ENCODE results near the gene NKIRAS1.

Gene NKIRAS1

GRCh38 chr3:23864931-23865330 is 51.9 kb downstream of the NKIRAS1 start:
- H3K9me3 ChIP-seq (ENCODE audit: control insufficient read depth, low read length) = no peaks in the 10 kb centered on the region
- no peak overlapping the region for H3K4me2 ChIP-seq (ENCODE audit: low read length, poor library complexity, severe bottlenecking)
- H2AFZ ChIP-seq (ENCODE audit: low read depth, low read length) = no peak overlapping the region
- no peak overlapping the region for H3K27ac ChIP-seq (ENCODE audit: low read length, poor library complexity, severe bottlenecking)
- DNase-seq = no peak
- no peak overlapping the region for H3K4ac ChIP-seq (ENCODE audit: low read depth in 1 of 2, low read length in 2 of 2)
- no peak overlapping the region for H3K23ac ChIP-seq (ENCODE audit: low read length in 2 of 2)
- peak overlapping the region in 1 of 2 experiments; percentile 36 for H3K14ac ChIP-seq (ENCODE audit: low read length in 2 of 2)
- H2BK120ac ChIP-seq (ENCODE audit: low read depth, low read length) = no peak overlapping the region
- no peak overlapping the region for H2BK15ac ChIP-seq (ENCODE audit: low read depth, poor library complexity, severe bottlenecking)
- H4K91ac ChIP-seq (ENCODE audit: low read length) = no peak overlapping the region
- H3K9ac ChIP-seq (ENCODE audit: low read length) = no peak overlapping the region
- peak overlapping the region in 1 of 2 experiments; percentile 63 for H2BK12ac ChIP-seq (ENCODE audit: low read length in 2 of 2)
- no peak overlapping the region for H2AK5ac ChIP-seq (ENCODE audit: low read length, severe bottlenecking)
- peaks cover 11% of the 10 kb centered on the region in 2 experiments for H3K36me3 ChIP-seq (ENCODE audit: control insufficient read depth in 1 of 2, insufficient read depth in 2 of 2, low read depth in 1 of 2, low read length in 2 of 2)
- WGBS = 69% methylated on average over 1 of the region's 1 CpG
- no peaks in the 10 kb centered on the region for H3K27me3 ChIP-seq (ENCODE audit: control insufficient read depth in 1 of 2, insufficient read depth in 1 of 2, low read length in 2 of 2)
- H3K4me1 ChIP-seq (ENCODE audit: control insufficient read depth, insufficient read depth, low read depth, low read length) = peaks cover 15% of the 10 kb centered on the region
- H4K8ac ChIP-seq (ENCODE audit: low read length) = no peak overlapping the region
- no peak overlapping the region for H2BK5ac ChIP-seq (ENCODE audit: low read depth, low read length, poor library complexity, severe bottlenecking)
- H3K79me1 ChIP-seq (replicated peaks; ENCODE audit: low read length, poor library complexity, severe bottlenecking) = peaks cover 33% of the 10 kb centered on the region
- H3K4me3 ChIP-seq (ENCODE audit: insufficient read depth in 1 of 2, low read depth in 1 of 2, low read length in 2 of 2) = no peak overlapping the region
- H3K18ac ChIP-seq (ENCODE audit: low read depth in 1 of 2, low read length in 2 of 2) = peak overlapping the region; percentile 14 to 79

GRCh38 chr3:23863060-23863459 is 53.7 kb downstream of the NKIRAS1 start:
- Histone ChIP-seq H2BK15ac (ENCODE audit: low read depth, poor library complexity, severe bottlenecking) (no peak overlapping the region), H3K4me1 (ENCODE audit: control insufficient read depth, insufficient read depth, low read depth, low read length) (peaks cover 17% of the 10 kb centered on the region), H2BK12ac (ENCODE audit: low read length in 2 of 2) (no peak overlapping the region), H2BK5ac (ENCODE audit: low read depth, low read length, poor library complexity, severe bottlenecking) (no peak overlapping the region), H2AK5ac (ENCODE audit: low read length, severe bottlenecking) (no peak overlapping the region), H3K27me3 (ENCODE audit: control insufficient read depth in 1 of 2, insufficient read depth in 1 of 2, low read length in 2 of 2) (no peaks in the 10 kb centered on the region), H3K36me3 (ENCODE audit: control insufficient read depth in 1 of 2, insufficient read depth in 2 of 2, low read depth in 1 of 2, low read length in 2 of 2) (peaks cover 11% of the 10 kb centered on the region in 2 experiments), H3K9ac (ENCODE audit: low read length) (no peak overlapping the region), H4K91ac (ENCODE audit: low read length) (no peak overlapping the region), H3K4me3 (ENCODE audit: insufficient read depth in 1 of 2, low read depth in 1 of 2, low read length in 2 of 2) (no peak overlapping the region), H3K14ac (ENCODE audit: low read length in 2 of 2) (no peak overlapping the region), H3K79me1 (replicated peaks; ENCODE audit: low read length, poor library complexity, severe bottlenecking) (peaks cover 33% of the 10 kb centered on the region), H3K4me2 (ENCODE audit: low read length, poor library complexity, severe bottlenecking) (no peak overlapping the region), H3K9me3 (ENCODE audit: control insufficient read depth, low read length) (no peaks in the 10 kb centered on the region), H3K18ac (ENCODE audit: low read depth in 1 of 2, low read length in 2 of 2) (no peak overlapping the region), H2AFZ (ENCODE audit: low read depth, low read length) (no peak overlapping the region), H3K23ac (ENCODE audit: low read length in 2 of 2) (no peak overlapping the region), H3K4ac (ENCODE audit: low read depth in 1 of 2, low read length in 2 of 2) (no peak overlapping the region), H2BK120ac (ENCODE audit: low read depth, low read length) (no peak overlapping the region), H3K27ac (ENCODE audit: low read length, poor library complexity, severe bottlenecking) (no peak overlapping the region), H4K8ac (ENCODE audit: low read length) (no peak overlapping the region)
- DNase-seq = no peak
- no CpG with 5 or more reads among the region's 1 CpG for WGBS

GRCh38 chr3:23861689-23862088 is 55.1 kb downstream of the NKIRAS1 start:
- no peak overlapping the region for H4K91ac ChIP-seq (ENCODE audit: low read length)
- H2BK15ac ChIP-seq (ENCODE audit: low read depth, poor library complexity, severe bottlenecking) = no peak overlapping the region
- peaks cover 23% of the 10 kb centered on the region for H3K4me1 ChIP-seq (ENCODE audit: control insufficient read depth, insufficient read depth, low read depth, low read length)
- peaks cover 11% of the 10 kb centered on the region in 2 experiments for H3K36me3 ChIP-seq (ENCODE audit: control insufficient read depth in 1 of 2, insufficient read depth in 2 of 2, low read depth in 1 of 2, low read length in 2 of 2)
- H3K4ac ChIP-seq (ENCODE audit: low read depth in 1 of 2, low read length in 2 of 2) = no peak overlapping the region
- no peak overlapping the region for H2AFZ ChIP-seq (ENCODE audit: low read depth, low read length)
- no peak overlapping the region for H3K4me3 ChIP-seq (ENCODE audit: insufficient read depth in 1 of 2, low read depth in 1 of 2, low read length in 2 of 2)
- 96% methylated on average over 9 of the region's 9 CpGs for WGBS
- H3K9ac ChIP-seq (ENCODE audit: low read length) = no peak overlapping the region
- H3K27ac ChIP-seq (ENCODE audit: low read length, poor library complexity, severe bottlenecking) = no peak overlapping the region
- no peak overlapping the region for H2BK120ac ChIP-seq (ENCODE audit: low read depth, low read length)
- H3K79me1 ChIP-seq (replicated peaks; ENCODE audit: low read length, poor library complexity, severe bottlenecking) = peaks cover 37% of the 10 kb centered on the region
- H2BK12ac ChIP-seq (ENCODE audit: low read length in 2 of 2) = no peak overlapping the region
- H3K18ac ChIP-seq (ENCODE audit: low read depth in 1 of 2, low read length in 2 of 2) = no peak overlapping the region
- H2BK5ac ChIP-seq (ENCODE audit: low read depth, low read length, poor library complexity, severe bottlenecking) = no peak overlapping the region
- H3K27me3 ChIP-seq (ENCODE audit: control insufficient read depth in 1 of 2, insufficient read depth in 1 of 2, low read length in 2 of 2) = no peaks in the 10 kb centered on the region
- no peak overlapping the region for H3K14ac ChIP-seq (ENCODE audit: low read length in 2 of 2)
- no peak overlapping the region for H2AK5ac ChIP-seq (ENCODE audit: low read length, severe bottlenecking)
- DNase-seq = no peak
- no peaks in the 10 kb centered on the region for H3K9me3 ChIP-seq (ENCODE audit: control insufficient read depth, low read length)
- no peak overlapping the region for H3K23ac ChIP-seq (ENCODE audit: low read length in 2 of 2)
- no peak overlapping the region for H4K8ac ChIP-seq (ENCODE audit: low read length)
- no peak overlapping the region for H3K4me2 ChIP-seq (ENCODE audit: low read length, poor library complexity, severe bottlenecking)

- Histone ChIP-seq H3K4me1 (ENCODE audit: control insufficient read depth, insufficient read depth, low read depth, low read length) (peaks cover 11% of the 10 kb centered on the region), H3K4ac (ENCODE audit: low read depth in 1 of 2, low read length in 2 of 2) (peak overlapping the region in 1 of 2 experiments; percentile 16), H2BK12ac (ENCODE audit: low read length in 2 of 2) (no peak overlapping the region), H3K79me1 (replicated peaks; ENCODE audit: low read length, poor library complexity, severe bottlenecking) (peaks cover 31% of the 10 kb centered on the region), H3K36me3 (ENCODE audit: control insufficient read depth in 1 of 2, insufficient read depth in 2 of 2, low read depth in 1 of 2, low read length in 2 of 2) (peaks cover 9 to 11% of the 10 kb centered on the region in 2 experiments), H2AK5ac (ENCODE audit: low read length, severe bottlenecking) (no peak overlapping the region), H3K23ac (ENCODE audit: low read length in 2 of 2) (peak overlapping the region in 1 of 2 experiments; percentile 9), H3K9ac (ENCODE audit: low read length) (no peak overlapping the region), H2BK5ac (ENCODE audit: low read depth, low read length, poor library complexity, severe bottlenecking) (no peak overlapping the region), H3K4me3 (ENCODE audit: insufficient read depth in 1 of 2, low read depth in 1 of 2, low read length in 2 of 2) (no peak overlapping the region), H2BK15ac (ENCODE audit: low read depth, poor library complexity, severe bottlenecking) (no peak overlapping the region), H3K27ac (ENCODE audit: low read length, poor library complexity, severe bottlenecking) (no peak overlapping the region), H3K14ac (ENCODE audit: low read length in 2 of 2) (peak overlapping the region in 1 of 2 experiments; percentile 79), H3K18ac (ENCODE audit: low read depth in 1 of 2, low read length in 2 of 2) (no peak overlapping the region), H3K9me3 (ENCODE audit: control insufficient read depth, low read length) (no peaks in the 10 kb centered on the region), H3K4me2 (ENCODE audit: low read length, poor library complexity, severe bottlenecking) (no peak overlapping the region), H4K91ac (ENCODE audit: low read length) (no peak overlapping the region), H4K8ac (ENCODE audit: low read length) (no peak overlapping the region), H3K27me3 (ENCODE audit: control insufficient read depth in 1 of 2, insufficient read depth in 1 of 2, low read length in 2 of 2) (no peaks in the 10 kb centered on the region), H2AFZ (ENCODE audit: low read depth, low read length) (no peak overlapping the region), H2BK120ac (ENCODE audit: low read depth, low read length) (no peak overlapping the region)
- 97% methylated on average over 7 of the region's 7 CpGs for WGBS
- DNase-seq = no peak
Measured at GRCh38 chr3:23859839-23860382, 56.9 kb downstream of the NKIRAS1 start.

Data from mesenchymal stem cell (in vitro differentiated cells and primary cell).